H1 (cell line): ENCODE data around the gene MTIF3. TPM values are rescaled to one million over a fixed set of nuclear protein-coding genes. Genes with fewer than 3 reads are reported as not detected.

Source experiments
- CHD7 ChIP-seq: fragments of 300-600 bp; sonication (generic); IDR thresholded peaks from 2 replicates; pipeline ENCODE4 v1.7.1; 2012; ENCODE audit warnings: low read length, moderate library complexity, mild to moderate bottlenecking, inconsistent platforms; ENCODE audit not compliant: insufficient replicate concordance
- polyA plus RNA-seq, 7 experiments: library from polyadenylated mRNA; depleted of rRNA in 3 of 7; stranded (reverse) in 5 of 7; unstranded in 2 of 7; fragments of >200 nt in 5 of 7; fragments of 200-250 nt in 2 of 7; gene quantifications; 1 replicate in 5 of 7; 2 replicates in 1 of 7; 4 replicates in 1 of 7; pipeline versions ENCODE4 v1.2.1 to v1.2.3, GENCODE V29; 2011 to 2013; ENCODE audit warnings: missing spikeins in 2 of 7, mixed read lengths in 2 of 7
- total RNA-seq: library from RNA; stranded (reverse); fragmentation: NEBNext Ultra II Directional; extraction: Animal tissue kit (Norgen Biotek cat#: 25700); gene quantifications from 2 replicates; pipeline ENCODE4 v1.2.1, GENCODE V29; 2021

The MTIF3 gene
- total and polyA plus RNA-seq, 2 of the 8 experiments (the other 6 are each of a cell fraction or from before 2014, with no cell fraction given): 29.4 to 36.4 TPM

GRCh38 chr13:27398360-27398759 is 52.0 kb downstream of the MTIF3 start (continued):
- no peak for TF ChIP-seq CHD7
